Thyroid gland (tissue), 4 donors: ENCODE data around the gene LTC4S.

Experiments used
- CTCF ChIP-seq, 6 experiments: fragments of 200-600 bp in 3 of 6; fragments of 450-650 bp in 3 of 6; sonication (generic) in 3 of 6; IDR thresholded peaks; one replicate each; pipeline ENCODE4 v1.5.1; 2016 to 2019; ENCODE audit warnings: antibody characterized with exemption in 6 of 6, mild to moderate bottlenecking in 2 of 6, inconsistent platforms in 1 of 6, moderate library complexity in 1 of 6
- POLR2A ChIP-seq, 2 donors: fragments of 450-650 bp; IDR thresholded peaks; one replicate each; pipeline ENCODE4 v1.6.1; 2017; ENCODE audit warnings: antibody characterized with exemption in 2 of 2, mild to moderate bottlenecking in 2 of 2, moderate library complexity in 1 of 2

DNA sequence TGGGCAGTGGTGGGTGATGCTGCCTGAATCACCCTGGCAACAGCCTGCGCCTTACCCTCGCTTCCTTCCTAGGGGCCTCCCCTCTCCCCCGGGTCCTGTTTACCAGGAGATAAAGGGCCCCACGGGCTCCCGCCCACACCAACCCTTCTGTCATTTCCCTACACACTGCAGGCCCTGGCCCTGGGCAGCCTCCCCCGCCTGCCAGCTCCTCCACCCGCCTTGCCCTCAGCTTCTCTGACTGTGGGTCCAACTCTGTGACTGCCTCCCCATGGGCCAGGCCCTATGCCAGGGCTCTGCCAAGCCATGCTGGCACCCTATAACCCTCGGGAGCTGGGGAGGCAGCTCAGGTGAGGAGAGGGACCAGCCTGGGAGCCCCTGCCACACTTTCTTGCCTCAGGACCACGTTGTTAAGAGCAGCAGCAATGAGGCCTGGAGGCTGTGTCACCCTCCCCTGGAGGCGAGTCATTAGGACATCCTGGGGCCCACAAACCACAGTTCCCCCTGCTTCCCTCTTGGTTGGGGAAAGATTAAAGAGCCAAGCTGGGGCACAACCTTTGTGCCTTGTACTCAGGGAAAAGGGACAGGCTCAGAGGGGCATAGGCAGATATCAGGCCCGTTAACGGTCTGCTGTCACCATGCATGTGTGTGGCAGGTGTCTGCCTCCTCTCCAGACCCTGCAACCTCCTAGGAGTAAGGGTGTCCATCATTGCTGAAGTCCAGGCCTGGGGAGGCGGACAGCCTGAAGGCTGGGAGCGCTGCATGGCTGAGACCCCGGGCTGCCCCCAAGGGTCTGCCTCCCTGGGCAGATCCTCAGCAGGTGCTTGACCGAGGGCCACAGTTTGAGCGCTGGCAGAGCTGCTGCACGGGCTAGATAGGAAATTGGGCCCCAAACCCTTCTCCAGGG, 10.1 kb downstream of the LTC4S start:
- TF ChIP-seq CTCF (IDR thresholded peaks at IDR 0.05) (no peak), POLR2A (IDR thresholded peaks at IDR 0.05) (no peak)
